ENCODE data around the gene GSDMA. TPM values are rescaled to one million over a fixed set of nuclear protein-coding genes. Genes with fewer than 3 reads are reported as not detected.

Gene GSDMA
- polyA plus RNA-seq, 3 donors: not detected

DNA sequence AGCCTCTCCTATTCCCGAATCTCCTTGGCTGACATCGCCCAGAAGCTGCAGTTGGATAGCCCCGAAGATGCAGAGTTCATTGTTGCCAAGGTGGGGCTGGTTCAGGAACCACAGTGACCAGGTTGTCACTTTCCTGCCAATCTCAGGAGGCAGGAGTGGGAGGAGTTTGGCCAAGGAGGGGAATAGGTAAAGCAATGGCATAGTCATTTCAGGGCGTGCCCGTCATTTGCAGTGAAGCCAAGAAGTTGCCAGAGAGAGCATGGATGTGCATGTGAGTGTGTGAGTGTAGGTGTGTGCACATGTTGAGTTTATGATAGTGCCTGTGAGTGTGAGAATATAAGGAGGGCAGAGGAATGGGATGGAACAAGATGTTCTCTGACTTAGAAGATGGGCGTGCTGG is 32.6 kb downstream of the GSDMA start:
- Mint-ChIP-seq H3K9me3 (no peaks in the 10 kb centered on the region), H3K4me1 (peaks cover 3% of the 10 kb centered on the region), H3K27ac (peak overlapping the region in 1 of 7 donors; percentile 1), H3K36me3 (peaks cover 78 to 85% of the 10 kb centered on the region in 2 donors), H3K4me3 (no peak overlapping the region), H3K27me3 (ENCODE audit: low read depth in 3 of 3) (no peaks in the 10 kb centered on the region)
- H3K27me3 ChIP-seq (ENCODE audit: control insufficient read depth in 2 of 2, insufficient read depth in 2 of 2, low read length in 2 of 2): no peaks in the 10 kb centered on the region
- no peak overlapping the region for H2AFZ ChIP-seq (ENCODE audit: insufficient read depth, low read depth, low read length, poor library complexity, severe bottlenecking)
- H3K36me3 ChIP-seq (replicated peaks in 1 of 2; ENCODE audit: control insufficient read depth in 1 of 2, insufficient read depth in 2 of 2, low read length in 2 of 2): peaks cover 71 to 81% of the 10 kb centered on the region in 2 donors
- no peaks in the 10 kb centered on the region for H3K79me2 ChIP-seq (ENCODE audit: insufficient read depth, low read length)
- no peaks in the 10 kb centered on the region for H3K4me1 ChIP-seq (ENCODE audit: control insufficient read depth in 1 of 2, insufficient read depth in 2 of 2, low read length in 2 of 2)
- intact Hi-C loops (cut with micrococcal nuclease): no loop called here
- WGBS (ENCODE audit: insufficient coverage): 96% methylated on average over 6 of the region's 6 CpGs
- no peak overlapping the region for H3K9ac ChIP-seq (ENCODE audit: insufficient read depth, low read length, poor library complexity, severe bottlenecking)
- no peaks in the 10 kb centered on the region for H3K9me3 ChIP-seq (replicated peaks in 1 of 2; ENCODE audit: control insufficient read depth in 1 of 2, insufficient read depth in 1 of 2, low read length in 2 of 2)
- H3K4me3 ChIP-seq (replicated peaks in 1 of 3; ENCODE audit: low read depth in 2 of 3, low read length in 3 of 3): no peak overlapping the region
- no peak for DNase-seq
- no peak overlapping the region for H3K27ac ChIP-seq (ENCODE audit: low read depth in 1 of 2, low read length in 2 of 2)
- TF ChIP-seq, protein P1, sequence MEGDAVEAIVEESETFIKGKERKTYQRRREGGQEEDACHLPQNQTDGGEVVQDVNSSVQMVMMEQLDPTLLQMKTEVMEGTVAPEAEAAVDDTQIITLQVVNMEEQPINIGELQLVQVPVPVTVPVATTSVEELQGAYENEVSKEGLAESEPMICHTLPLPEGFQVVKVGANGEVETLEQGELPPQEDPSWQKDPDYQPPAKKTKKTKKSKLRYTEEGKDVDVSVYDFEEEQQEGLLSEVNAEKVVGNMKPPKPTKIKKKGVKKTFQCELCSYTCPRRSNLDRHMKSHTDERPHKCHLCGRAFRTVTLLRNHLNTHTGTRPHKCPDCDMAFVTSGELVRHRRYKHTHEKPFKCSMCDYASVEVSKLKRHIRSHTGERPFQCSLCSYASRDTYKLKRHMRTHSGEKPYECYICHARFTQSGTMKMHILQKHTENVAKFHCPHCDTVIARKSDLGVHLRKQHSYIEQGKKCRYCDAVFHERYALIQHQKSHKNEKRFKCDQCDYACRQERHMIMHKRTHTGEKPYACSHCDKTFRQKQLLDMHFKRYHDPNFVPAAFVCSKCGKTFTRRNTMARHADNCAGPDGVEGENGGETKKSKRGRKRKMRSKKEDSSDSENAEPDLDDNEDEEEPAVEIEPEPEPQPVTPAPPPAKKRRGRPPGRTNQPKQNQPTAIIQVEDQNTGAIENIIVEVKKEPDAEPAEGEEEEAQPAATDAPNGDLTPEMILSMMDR (IDR thresholded peaks at IDR 0.05): no peak
- peaks cover 5% of the 10 kb centered on the region for H4K20me1 ChIP-seq (ENCODE audit: insufficient read depth, low read length)
- H3K4me2 ChIP-seq (replicated peaks; ENCODE audit: extremely low read depth, low read length, poor library complexity, severe bottlenecking): no peak overlapping the region

DNA sequence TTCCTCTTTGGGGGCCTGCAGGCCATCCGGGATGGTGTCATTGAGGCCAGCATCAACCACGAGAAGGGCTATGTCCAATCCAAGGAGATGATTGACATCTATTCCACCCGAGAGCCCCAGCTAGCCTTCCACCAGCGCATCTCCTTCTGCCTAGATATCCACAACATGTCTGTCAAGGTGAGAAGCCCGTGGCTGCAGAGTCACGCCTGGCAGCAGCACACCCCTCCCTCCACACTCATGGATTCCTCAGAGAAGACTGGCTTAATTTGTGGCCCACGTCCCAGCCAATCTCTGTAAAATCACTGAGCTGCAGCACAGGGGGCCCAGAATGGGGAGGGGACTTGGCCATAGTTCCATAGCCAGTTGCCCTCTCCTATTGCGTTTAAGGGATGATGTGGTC is 33.4 kb downstream of the GSDMA start:
- intact Hi-C loops (cut with micrococcal nuclease): no loop called here
- H3K9me3 ChIP-seq (replicated peaks in 1 of 2; ENCODE audit: control insufficient read depth in 1 of 2, insufficient read depth in 1 of 2, low read length in 2 of 2): no peaks in the 10 kb centered on the region
- Mint-ChIP-seq H3K4me1 (peaks cover 3% of the 10 kb centered on the region), H3K9me3 (no peaks in the 10 kb centered on the region), H3K27me3 (ENCODE audit: low read depth in 3 of 3) (no peaks in the 10 kb centered on the region), H3K27ac (no peak overlapping the region), H3K4me3 (no peak overlapping the region), H3K36me3 (peaks cover 72 to 78% of the 10 kb centered on the region in 2 donors)
- H2AFZ ChIP-seq (ENCODE audit: insufficient read depth, low read depth, low read length, poor library complexity, severe bottlenecking): no peak overlapping the region
- H3K27ac ChIP-seq (ENCODE audit: low read depth in 1 of 2, low read length in 2 of 2): no peak overlapping the region
- 96% methylated on average over 6 of the region's 8 CpGs for WGBS (ENCODE audit: insufficient coverage)
- TF ChIP-seq, protein P1 (IDR thresholded peaks at IDR 0.05): no peak
- no peak overlapping the region for H3K4me3 ChIP-seq (replicated peaks in 1 of 3; ENCODE audit: low read depth in 2 of 3, low read length in 3 of 3)
- H3K9ac ChIP-seq (ENCODE audit: insufficient read depth, low read length, poor library complexity, severe bottlenecking): no peak overlapping the region
- H3K79me2 ChIP-seq (ENCODE audit: insufficient read depth, low read length): no peaks in the 10 kb centered on the region
- no peak overlapping the region for H3K4me2 ChIP-seq (replicated peaks; ENCODE audit: extremely low read depth, low read length, poor library complexity, severe bottlenecking)
- H4K20me1 ChIP-seq (ENCODE audit: insufficient read depth, low read length): peaks cover 5% of the 10 kb centered on the region
- no peaks in the 10 kb centered on the region for H3K4me1 ChIP-seq (ENCODE audit: control insufficient read depth in 1 of 2, insufficient read depth in 2 of 2, low read length in 2 of 2)
- no peak for DNase-seq
- H3K36me3 ChIP-seq (replicated peaks in 1 of 2; ENCODE audit: control insufficient read depth in 1 of 2, insufficient read depth in 2 of 2, low read length in 2 of 2): peaks cover 63 to 74% of the 10 kb centered on the region in 2 donors
- no peaks in the 10 kb centered on the region for H3K27me3 ChIP-seq (ENCODE audit: control insufficient read depth in 2 of 2, insufficient read depth in 2 of 2, low read length in 2 of 2)

Data from CD14-positive monocyte (primary cell).